Panc1 (cell line): Measurements from ENCODE around the gene PADI3. TPM values are rescaled to one million over a fixed set of nuclear protein-coding genes. Genes with fewer than 3 reads are reported as not detected.

Source experiments
- ATAC-seq: fragments of 200-7000 bp; cut with Tn5 transposase; 2 replicates; pipeline ENCODE4 v1.9.1; 2020; ENCODE audit warnings: mild to moderate bottlenecking, moderate library complexity
- BruUV-seq: library from RNA; stranded (reverse); fragments of 400-500 nt; replicated peaks from 2 replicates; lab custom pipeline; 2021; lab: Mats Ljungman, UMichigan
- CTCF ChIA-PET: fragments of 300-600 bp; sonication (Branson Sonifier 250); formaldehyde crosslinking; loops from one replicate; lab custom pipeline; 2022; ENCODE audit warnings: antibody characterized with exemption; lab: Charles Lee
- POLR2A ChIA-PET: fragments of 300-600 bp; sonication (Branson Sonifier 250); formaldehyde crosslinking; loops from one replicate; lab custom pipeline; 2022; ENCODE audit warnings: antibody characterized with exemption; lab: Charles Lee
- DNase-seq: peaks from one replicate; pipeline ENCODE4 v3.0.0-alpha.2; 2010; ENCODE audit warnings: low read depth, low spot score
- H3K27ac ChIP-seq: 2 replicates; pipeline ENCODE4 v1.5.1; 2011; ENCODE audit warnings: mild to moderate bottlenecking, low read length, inconsistent platforms
- H3K27me3 ChIP-seq: fragments of 200-500 bp; sonication (Bioruptor generic); 2 replicates; pipeline ENCODE4 v1.6.0; 2014; ENCODE audit warnings: low read length, inconsistent platforms; ENCODE audit not compliant: control insufficient read depth, insufficient read depth
- H3K36me3 ChIP-seq: fragments of 200-500 bp; sonication (Bioruptor generic); 2 replicates; pipeline ENCODE4 v1.5.1; 2014; ENCODE audit warnings: inconsistent platforms, mild to moderate bottlenecking, low read length, moderate library complexity; ENCODE audit not compliant: control insufficient read depth, insufficient read depth
- H3K4me1 ChIP-seq: 2 replicates; pipeline ENCODE4 v1.5.1; 2011; ENCODE audit warnings: inconsistent platforms, mild to moderate bottlenecking, low read length, moderate library complexity; ENCODE audit not compliant: control insufficient read depth, insufficient read depth
- H3K4me3 ChIP-seq, 2 experiments: 2 replicates each; pipeline ENCODE4 v1.5.1; 2011 to 2012; ENCODE audit warnings: low read depth in 2 of 2, low read length in 2 of 2, mild to moderate bottlenecking in 2 of 2, inconsistent platforms in 1 of 2, moderate library complexity in 1 of 2
- H3K9me3 ChIP-seq: fragments of 200-500 bp; sonication (Bioruptor generic); 2 replicates; pipeline ENCODE4 v1.5.1; 2014; ENCODE audit warnings: low read depth, mild to moderate bottlenecking, inconsistent platforms, low read length, moderate library complexity; ENCODE audit not compliant: control insufficient read depth, insufficient read depth
- POLR2AphosphoS5 ChIP-seq: IDR thresholded peaks from 2 replicates; pipeline ENCODE4 v1.6.1; 2012; ENCODE audit warnings: mild to moderate bottlenecking, low read depth, low read length, moderate library complexity
- SIN3A ChIP-seq: IDR thresholded peaks from 2 replicates; pipeline ENCODE4 v1.6.1; 2012; ENCODE audit warnings: low read depth, mild to moderate bottlenecking, low read length, moderate library complexity, borderline replicate concordance; ENCODE audit not compliant: insufficient read depth
- TCF7L2 ChIP-seq: IDR thresholded peaks from 2 replicates; pipeline ENCODE4 v1.6.1; 2011; ENCODE audit warnings: mild to moderate bottlenecking, low read depth, low read length, inconsistent platforms
- in situ Hi-C: cut with HindIII; loops from 2 replicates; pipeline ENCODE4 v1.10.0; 2016; ENCODE audit warnings: low sequenced_read_pairs, low pct_unique_long_range_greater_than_20kb
- intact Hi-C: fragments of 100-400 bp; cut with micrococcal nuclease; formaldehyde crosslinking; loops from one replicate; pipeline ENCODE4 v1.10.0; 2022; ENCODE audit not compliant: unreplicated experiment
- total RNA-seq: library from RNA; stranded (reverse); gene quantifications from one replicate; pipeline ENCODE4 v1.2.1, GENCODE V29; 2021; ENCODE audit not compliant: unreplicated experiment
- TF ChIP-seq, protein P1 (sequence below): fragments of 450-650 bp; IDR thresholded peaks from 2 replicates; pipeline ENCODE4 v1.5.1; 2017; ENCODE audit warnings: mild to moderate bottlenecking
- TF ChIP-seq, protein P2 (sequence below), 2 experiments: IDR thresholded peaks; 2 replicates each; pipeline ENCODE4 v1.6.1; 2011 to 2012; ENCODE audit warnings: low read depth in 2 of 2, control low read depth in 1 of 2, low read length in 1 of 2, mild to moderate bottlenecking in 1 of 2, moderate library complexity in 1 of 2; ENCODE audit not compliant: insufficient read depth in 1 of 2

PADI3 gene
- total RNA-seq, 1 experiment from 2014 or later, result 3.4 TPM

DNA sequence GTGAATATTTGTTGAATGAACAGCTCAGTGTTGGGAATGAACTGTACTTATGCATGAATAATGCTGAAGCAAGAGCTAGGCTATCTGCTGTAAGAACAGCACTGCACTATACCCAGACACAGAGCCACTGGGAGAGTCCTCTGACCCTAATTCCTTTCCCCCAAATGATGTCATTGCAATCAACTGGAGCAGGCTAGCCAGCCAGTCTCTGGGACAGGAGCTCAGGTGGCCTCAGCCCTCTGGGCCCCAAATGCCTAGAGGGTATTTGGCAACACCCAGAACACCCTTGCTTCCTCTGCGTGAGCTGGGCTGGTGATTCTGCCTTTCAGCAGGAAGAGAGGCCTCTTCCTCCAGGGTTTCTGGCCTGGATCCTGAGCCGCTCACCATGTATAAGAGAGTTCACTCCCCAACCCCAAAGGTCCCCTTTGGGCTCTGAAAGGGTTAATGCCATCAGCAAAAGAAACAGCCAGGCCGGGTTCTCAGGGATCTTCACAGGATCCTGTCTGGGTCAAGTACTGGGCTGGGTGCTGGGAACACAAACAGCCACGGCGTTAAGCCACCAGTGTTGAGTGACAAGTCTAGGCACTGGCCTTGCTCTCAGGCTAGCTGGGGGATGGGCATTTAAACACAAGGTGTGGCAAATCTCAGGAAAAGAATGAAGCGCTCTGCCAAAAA is 55.4 kb downstream of the PADI3 start:
- peak; percentile 64 for ATAC-seq
- TF ChIP-seq, protein P1, sequence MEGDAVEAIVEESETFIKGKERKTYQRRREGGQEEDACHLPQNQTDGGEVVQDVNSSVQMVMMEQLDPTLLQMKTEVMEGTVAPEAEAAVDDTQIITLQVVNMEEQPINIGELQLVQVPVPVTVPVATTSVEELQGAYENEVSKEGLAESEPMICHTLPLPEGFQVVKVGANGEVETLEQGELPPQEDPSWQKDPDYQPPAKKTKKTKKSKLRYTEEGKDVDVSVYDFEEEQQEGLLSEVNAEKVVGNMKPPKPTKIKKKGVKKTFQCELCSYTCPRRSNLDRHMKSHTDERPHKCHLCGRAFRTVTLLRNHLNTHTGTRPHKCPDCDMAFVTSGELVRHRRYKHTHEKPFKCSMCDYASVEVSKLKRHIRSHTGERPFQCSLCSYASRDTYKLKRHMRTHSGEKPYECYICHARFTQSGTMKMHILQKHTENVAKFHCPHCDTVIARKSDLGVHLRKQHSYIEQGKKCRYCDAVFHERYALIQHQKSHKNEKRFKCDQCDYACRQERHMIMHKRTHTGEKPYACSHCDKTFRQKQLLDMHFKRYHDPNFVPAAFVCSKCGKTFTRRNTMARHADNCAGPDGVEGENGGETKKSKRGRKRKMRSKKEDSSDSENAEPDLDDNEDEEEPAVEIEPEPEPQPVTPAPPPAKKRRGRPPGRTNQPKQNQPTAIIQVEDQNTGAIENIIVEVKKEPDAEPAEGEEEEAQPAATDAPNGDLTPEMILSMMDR, result no peak
- TF ChIP-seq TCF7L2, result no peak
- no peak for TF ChIP-seq SIN3A

DNA sequence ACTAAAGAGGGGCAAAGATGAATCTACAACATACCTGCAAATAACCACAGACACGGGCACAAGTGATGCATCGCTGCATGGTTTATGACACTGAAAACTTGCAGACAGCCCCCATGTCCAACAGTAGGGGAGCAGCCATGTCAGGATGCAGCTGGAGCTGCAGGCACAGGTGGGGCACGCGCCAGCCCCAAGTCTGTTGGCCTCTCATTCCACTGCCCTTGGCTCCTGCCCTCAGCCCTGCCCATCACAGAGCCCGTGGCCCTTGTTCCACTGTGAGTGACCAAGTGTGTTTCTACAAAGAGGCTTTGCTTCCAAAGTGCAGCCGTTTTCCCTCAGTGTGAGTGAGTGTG is 55.9 kb downstream of the PADI3 start:
- TF ChIP-seq, protein P2, sequence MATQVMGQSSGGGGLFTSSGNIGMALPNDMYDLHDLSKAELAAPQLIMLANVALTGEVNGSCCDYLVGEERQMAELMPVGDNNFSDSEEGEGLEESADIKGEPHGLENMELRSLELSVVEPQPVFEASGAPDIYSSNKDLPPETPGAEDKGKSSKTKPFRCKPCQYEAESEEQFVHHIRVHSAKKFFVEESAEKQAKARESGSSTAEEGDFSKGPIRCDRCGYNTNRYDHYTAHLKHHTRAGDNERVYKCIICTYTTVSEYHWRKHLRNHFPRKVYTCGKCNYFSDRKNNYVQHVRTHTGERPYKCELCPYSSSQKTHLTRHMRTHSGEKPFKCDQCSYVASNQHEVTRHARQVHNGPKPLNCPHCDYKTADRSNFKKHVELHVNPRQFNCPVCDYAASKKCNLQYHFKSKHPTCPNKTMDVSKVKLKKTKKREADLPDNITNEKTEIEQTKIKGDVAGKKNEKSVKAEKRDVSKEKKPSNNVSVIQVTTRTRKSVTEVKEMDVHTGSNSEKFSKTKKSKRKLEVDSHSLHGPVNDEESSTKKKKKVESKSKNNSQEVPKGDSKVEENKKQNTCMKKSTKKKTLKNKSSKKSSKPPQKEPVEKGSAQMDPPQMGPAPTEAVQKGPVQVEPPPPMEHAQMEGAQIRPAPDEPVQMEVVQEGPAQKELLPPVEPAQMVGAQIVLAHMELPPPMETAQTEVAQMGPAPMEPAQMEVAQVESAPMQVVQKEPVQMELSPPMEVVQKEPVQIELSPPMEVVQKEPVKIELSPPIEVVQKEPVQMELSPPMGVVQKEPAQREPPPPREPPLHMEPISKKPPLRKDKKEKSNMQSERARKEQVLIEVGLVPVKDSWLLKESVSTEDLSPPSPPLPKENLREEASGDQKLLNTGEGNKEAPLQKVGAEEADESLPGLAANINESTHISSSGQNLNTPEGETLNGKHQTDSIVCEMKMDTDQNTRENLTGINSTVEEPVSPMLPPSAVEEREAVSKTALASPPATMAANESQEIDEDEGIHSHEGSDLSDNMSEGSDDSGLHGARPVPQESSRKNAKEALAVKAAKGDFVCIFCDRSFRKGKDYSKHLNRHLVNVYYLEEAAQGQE (IDR thresholded peaks at IDR 0.05; ENCODE audit: insufficient read depth in 1 of 2, low read depth in 2 of 2, low read length in 1 of 2), result no peak
- TF ChIP-seq TCF7L2 (no peak), SIN3A (no peak), POLR2AphosphoS5 (no peak)
- TF ChIP-seq, protein P1, result no peak
- DNase-seq (no peak), ATAC-seq (peak; percentile 44)
- in situ Hi-C loops, result no loop called here
- POLR2A ChIA-PET, result no interaction called here
- Histone ChIP-seq H3K27me3 (no peaks in the 10 kb centered on the region), H3K27ac (no peak overlapping the region), H3K9me3 (no peaks in the 10 kb centered on the region), H3K4me1 (peaks cover 11% of the 10 kb centered on the region; the same call in 1 of the 2 replicates), H3K36me3 (no peaks in the 10 kb centered on the region), H3K4me3 (no peak overlapping the region)
- intact Hi-C loops, result no loop called here
- no TSS peak for BruUV-seq
- CTCF ChIA-PET, result no interaction called here

More for the DNA sequence above, 55.4 kb downstream of the PADI3 start:
- no peak overlapping the region; the same call in 1 of the 2 replicates for H3K27ac ChIP-seq
- in situ Hi-C loops (no loop called here), intact Hi-C loops (no loop called here)
- no peaks in the 10 kb centered on the region for H3K27me3 ChIP-seq
- BruUV-seq, result no TSS peak
- H3K4me3 ChIP-seq, result no peak overlapping the region
- ChIA-PET POLR2A (no interaction called here), CTCF (no interaction called here)
- no peak for DNase-seq
- H3K36me3 ChIP-seq, result no peaks in the 10 kb centered on the region
- H3K4me1 ChIP-seq, result peaks cover 11% of the 10 kb centered on the region; the same call in 1 of the 2 replicates
- H3K9me3 ChIP-seq, result no peaks in the 10 kb centered on the region
